NCI-H1436 treated with DMSO at 0.1 percent for 48 hours (cell line): ENCODE measurements around the gene MYO7B.

Experiments used
- DNase-seq: peaks from one replicate; lab custom pipeline; 2025; lab: John Stamatoyannopoulos, UW

MYO7B gene

GRCh38 chr2:127574656-127575055 lies 39.2 kb downstream of the MYO7B start:
- DNase-seq, result no peak

- DNase-seq, result no peak
Observed at GRCh38 chr2:127575185-127575765, 39.8 kb downstream of the MYO7B start.

- DNase-seq, result no peak
Observed at GRCh38 chr2:127575941-127576432, 40.5 kb downstream of the MYO7B start.

- no peak for DNase-seq
Observed at GRCh38 chr2:127576433-127577207, 41.1 kb downstream of the MYO7B start.

DNA sequence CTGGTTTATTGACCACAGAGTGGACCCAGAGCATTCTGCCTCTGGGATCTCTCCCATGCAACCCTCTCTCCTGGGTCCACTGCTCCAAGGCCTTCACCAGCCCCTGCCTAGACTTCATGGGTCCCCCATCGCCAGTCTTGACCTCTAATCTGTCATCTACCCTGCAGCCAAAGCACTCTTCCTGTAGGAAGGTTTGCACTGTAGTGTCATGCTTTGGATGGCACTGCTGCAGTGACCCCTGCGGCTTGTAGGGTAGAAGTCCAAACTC lies 41.7 kb downstream of the MYO7B start:
- no peak for DNase-seq

GRCh38 chr2:127577503-127577902 lies 42.0 kb downstream of the MYO7B start:
- DNase-seq, result no peak

- no peak for DNase-seq
Observed at GRCh38 chr2:127577973-127578372, 42.5 kb downstream of the MYO7B start.

GRCh38 chr2:127578411-127578810 lies 42.9 kb downstream of the MYO7B start:
- DNase-seq, result no peak

DNA sequence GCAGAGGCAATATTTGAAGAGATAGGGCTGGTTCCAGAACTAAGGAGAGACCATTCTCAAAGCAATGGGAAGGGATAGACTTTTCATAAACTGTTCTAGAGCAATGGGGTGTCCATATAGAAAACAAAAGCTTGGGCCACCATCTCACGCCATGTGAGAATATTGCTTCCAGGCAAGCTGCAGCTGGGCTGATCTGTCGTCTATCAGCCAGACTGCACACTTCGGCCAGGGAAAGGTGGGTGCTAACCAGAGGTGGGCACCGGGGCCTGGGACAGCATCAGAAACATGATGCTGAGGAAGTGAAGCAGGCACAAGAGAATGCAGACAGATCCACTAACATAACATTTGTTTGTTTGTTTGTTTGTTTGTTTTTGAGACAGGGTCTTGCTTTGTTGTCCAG lies 43.7 kb downstream of the MYO7B start:
- no peak for DNase-seq

GRCh38 chr2:127580167-127581049 lies 44.9 kb downstream of the MYO7B start:
- no peak for DNase-seq

- no peak for DNase-seq
Observed at GRCh38 chr2:127581050-127581345, 45.5 kb downstream of the MYO7B start.

- DNase-seq, result no peak
Observed at GRCh38 chr2:127581516-127582490, 46.3 kb downstream of the MYO7B start.

DNA sequence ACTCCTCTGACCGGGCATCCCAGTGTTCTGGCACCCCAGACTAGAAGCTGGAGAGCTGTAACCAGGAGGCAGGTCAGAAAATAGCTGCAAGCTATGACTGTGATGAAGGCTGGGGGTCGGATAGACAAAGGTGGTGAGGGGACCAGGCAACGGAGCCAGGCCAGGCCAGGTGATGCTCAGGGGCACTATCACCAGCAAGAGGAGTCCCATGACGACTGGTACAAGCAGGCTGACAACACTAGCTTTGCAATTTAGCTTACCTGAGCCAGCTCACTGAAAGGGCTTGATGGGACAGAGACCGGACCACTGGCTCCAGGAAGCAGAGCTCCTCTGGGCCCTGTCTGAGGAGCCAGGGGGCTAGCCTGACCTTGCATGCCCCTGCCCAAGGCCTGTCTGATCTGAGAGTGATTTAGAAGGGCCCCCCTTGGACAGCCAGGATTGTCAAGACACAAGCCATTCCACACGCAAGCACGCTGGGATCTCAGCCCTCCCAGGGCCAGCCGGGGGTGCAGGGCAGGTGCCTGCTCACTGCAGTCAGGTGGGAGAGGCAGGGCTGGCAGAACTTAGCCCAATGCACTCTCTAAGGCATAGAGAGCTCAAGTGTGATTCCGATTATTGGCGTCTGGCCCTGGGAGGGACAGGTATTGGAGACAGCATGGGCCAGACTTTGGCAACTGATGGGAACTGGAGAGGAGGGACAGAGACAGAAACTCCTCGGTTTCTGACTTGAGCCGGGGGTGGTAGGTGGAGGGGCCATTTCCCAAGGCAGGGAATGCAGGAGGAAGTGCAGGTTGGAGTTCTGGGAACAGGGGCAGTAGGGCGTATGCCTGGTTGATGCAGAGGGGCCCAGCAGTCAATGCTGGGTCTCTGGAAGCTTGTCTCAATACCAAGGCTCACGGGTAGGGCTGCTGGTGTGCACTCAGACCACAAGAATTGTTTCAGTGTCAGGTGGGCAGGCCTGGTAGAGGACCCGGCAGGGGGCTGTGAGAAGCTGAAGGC lies 47.7 kb downstream of the MYO7B start:
- DNase-seq, result no peak

DNA sequence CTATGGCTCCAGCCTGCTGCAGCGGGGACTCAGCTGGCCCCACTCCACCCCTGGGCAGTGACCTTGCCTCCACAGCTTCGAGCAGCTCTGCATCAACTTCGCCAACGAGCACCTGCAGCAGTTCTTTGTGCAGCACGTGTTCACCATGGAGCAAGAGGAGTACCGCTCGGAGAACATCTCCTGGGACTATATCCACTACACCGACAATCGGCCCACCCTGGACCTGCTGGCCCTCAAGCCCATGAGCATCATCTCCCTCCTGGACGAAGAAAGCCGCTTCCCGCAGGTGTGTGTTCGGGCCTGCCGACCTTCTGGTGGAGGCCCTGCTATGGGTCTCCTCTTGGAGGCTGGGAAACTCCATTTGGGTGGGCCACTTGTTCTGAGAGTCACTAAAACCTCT lies 48.6 kb downstream of the MYO7B start:
- no peak for DNase-seq

DNA sequence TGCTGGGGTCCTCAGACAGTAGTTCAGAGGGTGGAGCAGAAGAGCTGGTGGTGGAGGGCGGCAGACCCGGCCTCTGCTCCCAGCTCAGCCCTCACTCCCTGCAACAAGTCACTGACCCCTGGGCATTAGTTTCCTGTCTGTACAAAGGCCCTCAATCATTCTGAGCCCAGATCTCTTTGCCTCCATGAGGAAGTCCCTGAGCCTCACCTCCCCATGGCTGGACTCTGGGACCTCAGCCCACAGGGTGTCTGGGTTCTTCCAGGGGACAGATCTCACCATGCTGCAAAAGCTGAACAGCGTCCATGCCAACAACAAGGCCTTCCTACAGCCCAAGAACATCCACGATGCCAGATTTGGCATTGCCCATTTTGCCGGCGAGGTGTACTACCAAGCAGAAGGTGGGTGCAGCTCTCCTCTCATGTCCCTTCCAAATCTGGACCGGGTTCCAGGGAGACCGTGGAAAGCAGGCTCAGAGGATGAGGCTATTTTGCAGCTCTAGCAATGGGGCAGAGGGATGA lies 49.1 kb downstream of the MYO7B start:
- DNase-seq, result no peak

DNA sequence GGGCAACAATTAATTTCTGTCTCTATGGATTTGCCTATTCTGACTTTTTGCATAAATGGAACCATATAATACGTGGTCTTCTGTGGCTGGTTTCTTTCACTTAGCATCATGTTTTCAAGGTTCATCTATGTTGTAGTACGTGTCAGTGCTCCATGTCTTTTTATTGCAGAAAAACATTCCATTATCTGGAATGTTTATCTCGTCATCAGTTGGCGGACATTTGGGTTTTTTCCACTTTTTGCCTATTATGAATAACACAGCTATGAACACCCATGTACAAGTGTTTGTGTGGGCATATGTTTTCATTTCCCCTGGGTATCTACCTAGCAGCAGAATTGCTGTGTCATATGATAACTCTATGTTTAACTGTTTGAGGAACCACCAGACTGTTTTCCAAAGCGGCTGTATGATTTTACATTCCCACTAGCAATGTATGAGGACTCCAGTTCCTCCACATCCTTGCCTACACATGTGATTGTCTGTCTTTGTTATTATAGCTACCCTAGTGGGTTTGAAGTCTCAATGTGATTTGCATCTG lies 49.9 kb downstream of the MYO7B start:
- DNase-seq, result no peak

DNA sequence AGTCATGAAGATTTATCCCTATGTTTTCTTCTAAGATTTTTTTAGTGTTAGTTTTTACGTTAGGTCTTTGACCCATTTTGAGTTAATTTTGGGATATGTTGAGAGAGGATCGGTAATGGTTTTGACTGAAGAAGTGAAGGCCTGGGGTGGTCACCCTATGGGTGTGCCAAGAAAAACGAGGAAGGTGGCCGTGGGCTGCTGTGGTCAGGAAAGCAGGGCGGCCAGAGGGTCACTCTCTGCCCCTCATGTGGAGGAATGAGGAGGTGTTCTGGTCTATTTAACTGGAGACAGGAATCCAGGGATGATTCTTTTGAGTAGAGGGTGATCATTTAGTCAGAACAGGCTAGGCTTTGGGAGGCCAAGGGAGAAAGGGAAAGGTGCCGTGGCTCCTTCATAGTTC lies 50.7 kb downstream of the MYO7B start:
- no peak for DNase-seq

DNA sequence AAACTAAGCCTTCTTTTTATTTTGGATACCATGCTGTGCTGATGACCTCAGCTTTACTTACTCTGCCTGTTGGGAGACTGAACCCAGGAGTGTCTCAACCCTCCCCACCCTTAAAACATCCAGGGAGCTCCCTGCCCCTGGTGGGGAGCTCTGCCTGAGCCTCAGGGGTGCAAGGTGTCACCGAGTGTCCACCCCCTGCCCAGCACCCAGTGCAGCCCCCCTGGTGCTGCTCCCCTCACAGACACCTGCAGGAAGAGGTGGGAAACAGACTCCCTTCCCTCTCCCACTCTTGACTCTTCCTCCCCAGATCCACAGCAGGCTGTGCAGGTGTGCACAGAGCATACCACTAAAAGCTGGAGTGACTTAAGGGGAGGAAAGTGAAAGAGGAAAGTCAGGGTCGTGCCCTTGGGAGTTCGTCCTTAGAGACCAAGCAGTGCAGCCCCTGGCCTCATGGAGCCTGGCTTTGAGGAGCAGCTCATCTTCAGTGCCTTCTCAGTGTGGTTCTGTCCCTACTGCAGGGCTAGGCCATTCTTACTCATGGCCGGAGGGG lies 51.3 kb downstream of the MYO7B start:
- DNase-seq, result no peak

GRCh38 chr2:127588241-127588640 lies 52.8 kb downstream of the MYO7B start:
- no peak for DNase-seq

DNA sequence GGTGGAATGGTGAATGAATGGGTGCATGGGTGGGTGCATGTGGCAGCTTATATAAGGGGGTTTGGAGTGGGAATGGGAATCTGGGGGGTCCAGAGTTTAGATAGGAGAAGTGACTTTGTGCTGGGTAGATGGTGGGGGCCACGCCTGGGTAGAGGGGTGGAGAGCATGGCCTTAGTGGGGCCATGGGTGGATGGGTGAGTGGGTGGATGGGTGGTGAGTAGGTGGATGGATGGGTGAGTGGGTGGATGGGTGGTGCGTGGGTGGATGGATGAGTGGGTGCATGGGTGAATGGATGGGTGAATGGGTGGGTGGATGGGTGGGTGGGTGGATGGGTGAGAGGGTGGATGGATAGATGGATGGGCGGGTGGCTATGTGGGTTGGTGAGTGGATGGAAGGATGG lies 53.9 kb downstream of the MYO7B start:
- no peak for DNase-seq
